Activated CD4-positive, alpha-beta T cell treated with anti-CD3 and anti-CD28 coated beads, Interleukin-2, amount 10 ng/mL, durations not matched to agents 7 days and 5 days (primary cell): ENCODE results near the gene DNAAF6. TPM values are rescaled to one million over a fixed set of nuclear protein-coding genes. Genes with fewer than 3 reads are reported as not detected.
A peak's percentile ranks its signal among the peaks of the same experiment; 100 is the strongest.
"Not testable (repeated sequence)": the region's sequence is repeated elsewhere in the genome, so short reads cannot be mapped to it uniquely, and the experiment has no call there.

Experiments used
- CTCF ChIA-PET: fragments of 350-600 bp; sonication (Branson Sonifier 250); formaldehyde crosslinking; loops from one replicate; lab custom pipeline; 2021; ENCODE audit warnings: antibody characterized with exemption; lab: Charles Lee
- POLR2A ChIA-PET: fragments of 350-600 bp; sonication (Branson Sonifier 250); formaldehyde crosslinking; loops from one replicate; lab custom pipeline; 2021; ENCODE audit warnings: antibody characterized with exemption; lab: Charles Lee
- DNase-seq: peaks from one replicate; pipeline ENCODE4 v3.0.0-alpha.2; 2020
- H3K27ac Mint-ChIP-seq: one replicate; pipeline ENCODE4 v1.8.0; 2021; ENCODE audit warnings: mild to moderate bottlenecking, moderate library complexity, mixed read lengths
- H3K27me3 Mint-ChIP-seq: one replicate; pipeline ENCODE4 v1.8.0; 2021; ENCODE audit warnings: mixed read lengths
- H3K36me3 Mint-ChIP-seq: one replicate; pipeline ENCODE4 v1.8.0; 2021; ENCODE audit warnings: low read depth, mixed read lengths
- H3K4me1 Mint-ChIP-seq: one replicate; pipeline ENCODE4 v1.8.0; 2021; ENCODE audit warnings: mixed read lengths
- H3K4me3 Mint-ChIP-seq: one replicate; pipeline ENCODE4 v1.8.0; 2021; ENCODE audit warnings: mild to moderate bottlenecking, moderate library complexity, mixed read lengths
- H3K9me3 Mint-ChIP-seq: one replicate; pipeline ENCODE4 v1.8.0; 2021; ENCODE audit warnings: mixed read lengths
- total RNA-seq, 2 experiments: library from RNA; stranded (reverse); gene quantifications; one replicate each; pipeline ENCODE4 v1.2.3, GENCODE V29; 2021

DNAAF6 gene
- not detected for total RNA-seq

GRCh38 chrX:107205770-107206696, at the start of gene DNAAF6, which contains the start of gene NUP62CL:
DNAAF6 (plus strand) TSS chrX:107206611; CDS start chrX:107212876, 6,265 bp downstream.
NUP62CL (minus strand) TSS chrX:107206433; CDS start chrX:107175146, 31,287 bp downstream.
- peaks cover 2% of the 10 kb centered on the region for H3K27me3 Mint-ChIP-seq
- ChIA-PET CTCF (no interaction called here), POLR2A (no interaction called here)
- peaks cover 4% of the 10 kb centered on the region for H3K4me1 Mint-ChIP-seq
- H3K36me3 Mint-ChIP-seq, result no peaks in the 10 kb centered on the region
- DNase-seq, result peak; percentile 75
- H3K27ac Mint-ChIP-seq, result peak within 1 kb of the TSS; percentile 80
- peak within 1 kb of the TSS; percentile 88 for H3K4me3 Mint-ChIP-seq
- no peaks in the 10 kb centered on the region for H3K9me3 Mint-ChIP-seq

- H3K4me1 Mint-ChIP-seq, H3K9me3 Mint-ChIP-seq, H3K4me3 Mint-ChIP-seq, H3K27me3 Mint-ChIP-seq, H3K36me3 Mint-ChIP-seq, CTCF ChIA-PET, DNase-seq, POLR2A ChIA-PET, H3K27ac Mint-ChIP-seq: not testable (repeated sequence)
Observed at GRCh38 chrX:107157618-107158017, 48.8 kb upstream of the DNAAF6 start.

DNA sequence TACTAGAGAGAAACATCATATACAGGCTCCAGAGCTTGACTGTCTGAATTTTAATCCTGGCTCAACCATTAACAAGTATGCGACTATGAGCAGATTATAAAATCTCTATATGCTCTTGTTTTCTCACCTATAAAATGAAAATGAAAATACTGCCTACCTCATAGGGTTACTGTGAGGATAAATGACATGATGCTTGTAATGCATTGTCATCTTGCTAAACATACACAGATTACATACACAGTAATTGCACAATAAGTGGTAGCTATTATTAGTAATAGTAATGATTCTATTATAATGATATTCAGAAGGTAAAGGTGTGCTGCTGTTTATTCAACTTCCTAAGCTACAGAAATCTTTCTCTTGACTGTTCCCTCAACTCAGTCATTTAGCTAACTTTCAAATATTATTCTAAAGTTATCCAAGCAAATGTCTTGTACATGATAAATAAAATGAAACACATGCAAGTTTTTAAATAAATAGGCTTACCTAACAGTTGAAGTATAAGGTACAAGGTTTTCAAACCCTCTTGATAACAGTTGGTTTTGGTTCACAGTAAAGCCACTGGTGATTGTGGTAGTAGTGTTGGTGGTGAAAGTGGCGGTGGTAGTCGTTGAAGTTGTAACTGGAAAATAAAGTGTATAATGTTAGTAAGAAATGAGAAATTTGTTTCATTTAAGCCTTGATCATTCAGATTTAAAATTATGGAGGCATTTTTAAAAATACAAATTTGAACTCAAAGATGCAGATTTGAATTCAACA, 39.1 kb upstream of the DNAAF6 start:
- peaks cover 1% of the 10 kb centered on the region for H3K27me3 Mint-ChIP-seq
- no peak for DNase-seq
- no peaks in the 10 kb centered on the region for H3K36me3 Mint-ChIP-seq
- no peaks in the 10 kb centered on the region for H3K4me1 Mint-ChIP-seq
- no peak overlapping the region for H3K27ac Mint-ChIP-seq
- ChIA-PET CTCF (no interaction called here), POLR2A (interaction anchor here (0.6 kb wide), 1 partner anchor 12 kb away, joined by 3 read pairs; no protein-coding TSS in a partner anchor)
- no peaks in the 10 kb centered on the region for H3K9me3 Mint-ChIP-seq
- no peak overlapping the region for H3K4me3 Mint-ChIP-seq

- Mint-ChIP-seq H3K4me1 (no peaks in the 10 kb centered on the region), H3K27me3 (peaks cover under 1% of the 10 kb centered on the region), H3K4me3 (no peak overlapping the region), H3K27ac (no peak overlapping the region), H3K9me3 (no peaks in the 10 kb centered on the region), H3K36me3 (no peaks in the 10 kb centered on the region)
- POLR2A ChIA-PET, result no interaction called here
- CTCF ChIA-PET, result no interaction called here
- no peak for DNase-seq
Observed at GRCh38 chrX:107168257-107168656, 38.2 kb upstream of the DNAAF6 start.

DNA sequence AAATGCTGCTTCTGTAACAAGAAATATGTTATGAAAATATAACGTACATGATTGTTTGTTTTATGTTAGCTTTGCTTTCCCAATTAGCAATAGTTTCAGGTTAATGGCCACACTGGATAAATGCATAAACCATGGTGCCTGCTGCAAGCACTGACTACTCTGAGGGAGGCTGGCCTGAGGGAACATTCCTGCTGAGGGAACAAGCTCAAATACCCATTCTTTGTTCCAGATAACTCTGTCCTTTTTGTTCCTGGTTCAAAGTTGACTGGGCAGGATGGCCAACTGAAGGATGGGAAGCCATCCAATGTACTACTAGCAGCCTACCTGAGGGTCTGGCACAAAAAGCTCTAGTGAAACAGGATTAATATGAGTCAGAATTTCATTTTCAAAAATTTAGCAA, 37.7 kb upstream of the DNAAF6 start:
- ChIA-PET POLR2A (no interaction called here), CTCF (no interaction called here)
- Mint-ChIP-seq H3K4me1 (no peaks in the 10 kb centered on the region), H3K9me3 (no peaks in the 10 kb centered on the region), H3K27me3 (no peaks in the 10 kb centered on the region), H3K27ac (no peak overlapping the region), H3K36me3 (no peaks in the 10 kb centered on the region), H3K4me3 (no peak overlapping the region)
- DNase-seq, result no peak

GRCh38 chrX:107171369-107172102, 34.9 kb upstream of the DNAAF6 start:
- H3K27me3 Mint-ChIP-seq, result no peaks in the 10 kb centered on the region
- ChIA-PET CTCF (interaction anchor here (1.0 kb wide), 1 partner anchor 17 kb away, joined by 4 read pairs; no protein-coding TSS in a partner anchor), POLR2A (no interaction called here)
- no peaks in the 10 kb centered on the region for H3K9me3 Mint-ChIP-seq
- H3K36me3 Mint-ChIP-seq, result no peaks in the 10 kb centered on the region
- no peak for DNase-seq
- no peak overlapping the region for H3K4me3 Mint-ChIP-seq
- H3K27ac Mint-ChIP-seq, result no peak overlapping the region
- no peaks in the 10 kb centered on the region for H3K4me1 Mint-ChIP-seq

- Mint-ChIP-seq H3K9me3 (no peaks in the 10 kb centered on the region), H3K27ac (no peak overlapping the region), H3K27me3 (no peaks in the 10 kb centered on the region), H3K36me3 (no peaks in the 10 kb centered on the region), H3K4me3 (no peak overlapping the region), H3K4me1 (no peaks in the 10 kb centered on the region)
- POLR2A ChIA-PET, result no interaction called here
- no peak for DNase-seq
- CTCF ChIA-PET, result no interaction called here
Observed at GRCh38 chrX:107197319-107197718, 9.1 kb upstream of the DNAAF6 start.

- H3K9me3 Mint-ChIP-seq, H3K27ac Mint-ChIP-seq, H3K4me3 Mint-ChIP-seq, CTCF ChIA-PET, H3K4me1 Mint-ChIP-seq, H3K27me3 Mint-ChIP-seq, POLR2A ChIA-PET, H3K36me3 Mint-ChIP-seq, DNase-seq: not testable (repeated sequence)
Observed at GRCh38 chrX:107198074-107198473, 8.3 kb upstream of the DNAAF6 start.

DNA sequence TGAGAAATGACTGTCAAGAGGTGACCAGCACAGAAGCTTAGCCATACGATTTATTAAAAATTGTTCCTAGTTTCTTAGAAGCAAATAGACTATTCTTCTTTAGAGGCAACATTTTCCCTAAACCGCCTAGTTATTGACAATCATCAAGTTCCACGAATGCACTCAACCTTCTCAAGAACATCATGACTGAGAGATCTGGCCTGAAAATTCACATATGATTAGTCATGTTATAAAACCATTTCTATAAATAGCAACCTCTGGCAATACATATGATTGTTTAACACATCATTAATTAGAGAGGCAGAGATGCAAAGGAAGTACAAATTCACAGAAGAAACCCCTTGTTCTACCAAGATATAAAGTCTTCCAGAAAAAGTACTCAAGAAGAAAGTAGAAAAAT, 6.9 kb upstream of the DNAAF6 start:
- no peaks in the 10 kb centered on the region for H3K27me3 Mint-ChIP-seq
- H3K9me3 Mint-ChIP-seq, result no peaks in the 10 kb centered on the region
- no peak overlapping the region for H3K4me3 Mint-ChIP-seq
- no peaks in the 10 kb centered on the region for H3K36me3 Mint-ChIP-seq
- POLR2A ChIA-PET, result no interaction called here
- no peak overlapping the region for H3K27ac Mint-ChIP-seq
- H3K4me1 Mint-ChIP-seq, result no peaks in the 10 kb centered on the region
- CTCF ChIA-PET, result no interaction called here
- DNase-seq, result no peak

- Mint-ChIP-seq H3K4me1 (peaks cover 4% of the 10 kb centered on the region), H3K4me3 (no peak overlapping the region), H3K27me3 (peaks cover 2% of the 10 kb centered on the region), H3K27ac (no peak overlapping the region), H3K36me3 (no peaks in the 10 kb centered on the region), H3K9me3 (no peaks in the 10 kb centered on the region)
- POLR2A ChIA-PET, result no interaction called here
- no peak for DNase-seq
- CTCF ChIA-PET, result interaction anchor here (0.6 kb wide), 1 partner anchor 605 kb away, joined by 3 read pairs; no protein-coding TSS in a partner anchor
Observed at GRCh38 chrX:107204068-107204605, 2.3 kb upstream of the DNAAF6 start.

DNA sequence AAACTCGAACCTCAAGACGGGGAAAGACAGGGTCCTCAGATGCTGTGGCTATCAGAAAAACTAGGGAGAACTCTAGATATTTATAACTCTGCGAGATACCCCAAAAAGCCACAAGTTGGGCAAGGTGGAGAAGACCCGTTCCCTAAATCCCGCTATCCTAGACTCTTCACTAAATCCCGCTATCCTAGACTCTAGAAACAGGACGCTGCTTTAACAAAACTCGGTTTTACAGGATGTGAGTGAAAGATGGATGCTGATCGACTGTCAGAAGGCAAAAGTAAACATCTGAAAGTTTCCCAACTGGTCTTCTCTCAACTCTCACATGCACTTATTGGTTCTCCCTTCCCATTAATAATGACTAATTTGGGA, 270 bp downstream of the DNAAF6 start:
- POLR2A ChIA-PET, result no interaction called here
- H3K27ac Mint-ChIP-seq, result peak overlapping the region; percentile 80

DNA sequence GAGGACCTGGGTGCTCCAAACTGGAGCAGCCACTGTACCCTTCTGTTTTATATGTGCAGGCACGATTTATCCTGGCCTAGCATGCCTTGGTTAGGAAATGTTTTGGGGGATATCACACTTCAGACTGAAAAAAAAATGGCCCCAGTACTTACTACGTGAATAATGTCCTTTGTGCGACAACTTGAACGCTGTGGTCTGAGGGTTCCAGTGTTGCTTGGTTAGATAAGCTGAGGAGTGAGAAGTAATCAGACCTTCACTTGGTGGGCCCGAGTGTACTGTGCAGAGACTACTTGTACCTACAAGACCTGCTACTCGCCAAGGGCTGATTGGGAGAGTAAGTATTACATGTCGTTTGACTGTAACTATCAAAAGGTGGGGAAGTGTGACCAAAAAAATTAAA, 678 bp downstream of the DNAAF6 start:
- POLR2A ChIA-PET, result no interaction called here
- Mint-ChIP-seq H3K4me3 (peak overlapping the region; percentile 88), H3K9me3 (no peaks in the 10 kb centered on the region), H3K4me1 (peaks cover 4% of the 10 kb centered on the region), H3K27ac (no peak overlapping the region), H3K27me3 (peaks cover 2% of the 10 kb centered on the region), H3K36me3 (no peaks in the 10 kb centered on the region)
- CTCF ChIA-PET, result interaction anchor here (0.6 kb wide), 1 partner anchor 882 kb away, joined by 3 read pairs; no protein-coding TSS in a partner anchor
- no peak for DNase-seq

More for the DNA sequence above, 270 bp downstream of the DNAAF6 start:
- peak overlapping the region; percentile 88 for H3K4me3 Mint-ChIP-seq
- CTCF ChIA-PET, result interaction anchor here (0.6 kb wide), 1 partner anchor 883 kb away, joined by 3 read pairs; no protein-coding TSS in a partner anchor
- H3K9me3 Mint-ChIP-seq, result no peaks in the 10 kb centered on the region
- no peaks in the 10 kb centered on the region for H3K36me3 Mint-ChIP-seq
- no peak for DNase-seq
- H3K4me1 Mint-ChIP-seq, result peaks cover 4% of the 10 kb centered on the region
- H3K27me3 Mint-ChIP-seq, result peaks cover 2% of the 10 kb centered on the region
